HL-60 (cell line): ENCODE measurements around the gene CPT1C.

Source experiments
- DNase-seq, 2 experiments: peaks; one replicate each; pipeline ENCODE4 v3.0.0-alpha.2; 2010 to 2020; ENCODE audit warnings: low read depth in 1 of 2, low spot score in 1 of 2
- H3K27ac ChIP-seq: fragments of 250-450 bp; sonication (Bioruptor Pico); replicated peaks from 2 replicates; pipeline ENCODE4 v1.5.1; 2020; ENCODE audit warnings: mild to moderate bottlenecking, moderate library complexity
- H3K27me3 ChIP-seq: fragments of 250-450 bp; sonication (Bioruptor Pico); 2 replicates; pipeline ENCODE4 v1.5.1; 2021; ENCODE audit warnings: mild to moderate bottlenecking, moderate library complexity; ENCODE audit not compliant: insufficient read depth, poor library complexity, severe bottlenecking
- H3K4me3 ChIP-seq: replicated peaks from 2 replicates; pipeline ENCODE4 v1.5.1; 2011; ENCODE audit warnings: mild to moderate bottlenecking, control low read depth, low read length; ENCODE audit not compliant: insufficient read depth
- CTCF ChIP-seq: IDR thresholded peaks from one replicate; pipeline ENCODE4 v1.5.1; 2011; ENCODE audit warnings: low read length, control low read depth, inconsistent platforms; ENCODE audit not compliant: insufficient read depth
- GABPA ChIP-seq: IDR thresholded peaks from 2 replicates; pipeline ENCODE4 v1.6.1; 2012; ENCODE audit warnings: low read depth
- POLR2AphosphoS5 ChIP-seq: IDR thresholded peaks from 2 replicates; pipeline ENCODE4 v1.6.1; 2012; ENCODE audit warnings: low read depth
- SPI1 ChIP-seq: IDR thresholded peaks from 2 replicates; pipeline ENCODE4 v1.6.1; 2012; ENCODE audit warnings: low read depth, mild to moderate bottlenecking, borderline replicate concordance
- TF ChIP-seq, protein P1 (sequence below): IDR thresholded peaks from 2 replicates; pipeline ENCODE4 v1.6.1; 2012; ENCODE audit warnings: low read depth; ENCODE audit not compliant: insufficient replicate concordance

CPT1C gene

DNA sequence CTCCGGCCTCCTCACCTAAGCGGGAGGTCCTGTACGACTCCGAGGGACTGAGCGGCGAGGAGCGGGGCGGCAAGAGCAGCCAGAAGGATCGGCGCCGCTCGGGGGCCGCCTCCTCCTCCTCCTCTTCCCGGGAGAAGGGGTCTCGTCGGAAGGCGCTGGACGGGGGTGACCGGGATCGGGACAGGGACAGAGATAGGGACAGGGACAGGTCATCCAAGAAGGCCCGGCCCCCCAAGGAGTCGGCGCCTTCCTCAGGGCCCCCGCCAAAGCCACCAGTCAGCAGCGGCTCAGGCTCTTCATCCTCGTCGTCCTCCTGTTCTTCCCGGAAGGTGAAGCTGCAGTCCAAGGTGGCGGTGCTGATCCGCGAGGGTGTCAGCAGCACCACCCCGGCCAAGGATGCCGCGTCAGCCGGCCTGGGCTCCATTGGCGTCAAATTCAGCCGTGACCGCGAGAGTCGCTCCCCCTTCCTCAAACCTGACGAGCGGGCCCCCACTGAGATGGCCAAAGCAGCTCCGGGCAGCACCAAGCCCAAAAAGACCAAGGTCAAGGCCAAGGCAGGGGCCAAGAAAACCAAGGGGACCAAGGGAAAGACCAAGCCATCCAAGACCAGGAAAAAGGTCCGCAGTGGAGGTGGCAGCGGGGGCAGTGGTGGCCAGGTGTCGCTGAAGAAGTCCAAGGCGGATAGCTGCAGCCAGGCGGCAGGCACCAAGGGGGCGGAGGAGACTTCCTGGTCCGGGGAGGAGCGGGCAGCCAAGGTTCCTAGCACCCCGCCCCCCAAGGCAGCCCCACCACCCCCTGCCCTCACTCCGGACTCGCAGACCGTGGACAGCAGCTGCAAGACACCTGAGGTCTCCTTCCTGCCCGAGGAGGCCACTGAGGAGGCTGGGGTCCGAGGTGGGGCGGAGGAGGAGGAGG, 38.1 kb upstream of the CPT1C start:
- DNase-seq = no peak
- no peak overlapping the region for H3K4me3 ChIP-seq
- H3K27me3 ChIP-seq = no peaks in the 10 kb centered on the region
- no peak overlapping the region for H3K27ac ChIP-seq
- TF ChIP-seq CTCF (no peak), GABPA (no peak)
- TF ChIP-seq, protein P1, sequence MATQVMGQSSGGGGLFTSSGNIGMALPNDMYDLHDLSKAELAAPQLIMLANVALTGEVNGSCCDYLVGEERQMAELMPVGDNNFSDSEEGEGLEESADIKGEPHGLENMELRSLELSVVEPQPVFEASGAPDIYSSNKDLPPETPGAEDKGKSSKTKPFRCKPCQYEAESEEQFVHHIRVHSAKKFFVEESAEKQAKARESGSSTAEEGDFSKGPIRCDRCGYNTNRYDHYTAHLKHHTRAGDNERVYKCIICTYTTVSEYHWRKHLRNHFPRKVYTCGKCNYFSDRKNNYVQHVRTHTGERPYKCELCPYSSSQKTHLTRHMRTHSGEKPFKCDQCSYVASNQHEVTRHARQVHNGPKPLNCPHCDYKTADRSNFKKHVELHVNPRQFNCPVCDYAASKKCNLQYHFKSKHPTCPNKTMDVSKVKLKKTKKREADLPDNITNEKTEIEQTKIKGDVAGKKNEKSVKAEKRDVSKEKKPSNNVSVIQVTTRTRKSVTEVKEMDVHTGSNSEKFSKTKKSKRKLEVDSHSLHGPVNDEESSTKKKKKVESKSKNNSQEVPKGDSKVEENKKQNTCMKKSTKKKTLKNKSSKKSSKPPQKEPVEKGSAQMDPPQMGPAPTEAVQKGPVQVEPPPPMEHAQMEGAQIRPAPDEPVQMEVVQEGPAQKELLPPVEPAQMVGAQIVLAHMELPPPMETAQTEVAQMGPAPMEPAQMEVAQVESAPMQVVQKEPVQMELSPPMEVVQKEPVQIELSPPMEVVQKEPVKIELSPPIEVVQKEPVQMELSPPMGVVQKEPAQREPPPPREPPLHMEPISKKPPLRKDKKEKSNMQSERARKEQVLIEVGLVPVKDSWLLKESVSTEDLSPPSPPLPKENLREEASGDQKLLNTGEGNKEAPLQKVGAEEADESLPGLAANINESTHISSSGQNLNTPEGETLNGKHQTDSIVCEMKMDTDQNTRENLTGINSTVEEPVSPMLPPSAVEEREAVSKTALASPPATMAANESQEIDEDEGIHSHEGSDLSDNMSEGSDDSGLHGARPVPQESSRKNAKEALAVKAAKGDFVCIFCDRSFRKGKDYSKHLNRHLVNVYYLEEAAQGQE = no peak

DNA sequence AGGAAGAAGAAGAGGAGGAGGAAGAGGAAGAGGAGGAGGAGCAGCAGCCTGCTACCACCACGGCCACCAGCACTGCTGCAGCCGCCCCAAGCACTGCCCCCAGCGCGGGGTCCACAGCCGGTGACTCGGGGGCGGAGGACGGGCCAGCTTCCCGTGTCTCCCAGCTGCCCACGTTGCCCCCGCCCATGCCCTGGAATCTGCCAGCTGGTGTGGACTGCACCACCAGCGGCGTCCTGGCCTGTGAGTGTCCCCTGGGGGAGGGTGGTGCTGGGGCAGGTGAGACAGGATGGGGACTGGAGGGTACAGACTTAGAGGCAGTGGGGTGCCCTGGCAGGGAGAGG, 37.5 kb upstream of the CPT1C start:
- DNase-seq = no peak
- Histone ChIP-seq H3K27ac (no peak overlapping the region), H3K27me3 (no peaks in the 10 kb centered on the region), H3K4me3 (no peak overlapping the region)
- TF ChIP-seq, protein P1 = no peak
- TF ChIP-seq POLR2AphosphoS5 = no peak
- TF ChIP-seq GABPA = no peak
- TF ChIP-seq CTCF = no peak
- TF ChIP-seq SPI1 = no peak

DNA sequence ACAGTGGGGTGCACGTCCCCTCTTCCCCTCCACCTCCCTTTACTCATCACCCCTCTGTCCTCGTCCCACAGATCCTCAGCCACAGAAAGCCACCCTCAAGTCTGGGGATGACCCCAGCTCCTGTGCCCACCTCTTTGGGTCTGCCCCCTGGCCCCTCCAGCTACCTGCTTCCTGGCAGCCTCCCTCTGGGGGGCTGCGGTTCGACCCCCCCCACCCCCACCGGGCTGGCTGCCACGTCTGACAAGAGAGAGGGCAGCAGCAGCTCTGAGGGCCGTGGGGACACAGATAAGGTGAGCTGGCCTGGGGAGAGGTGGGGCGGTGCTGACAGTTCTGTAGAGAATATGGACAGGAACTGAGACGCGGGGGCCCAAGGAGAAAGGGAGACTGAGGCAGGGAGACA, 36.3 kb upstream of the CPT1C start:
- DNase-seq = no peak
- Histone ChIP-seq H3K27me3 (no peaks in the 10 kb centered on the region), H3K4me3 (no peak overlapping the region), H3K27ac (no peak overlapping the region)
- no peak for TF ChIP-seq POLR2AphosphoS5
- TF ChIP-seq, protein P1 = no peak
- TF ChIP-seq CTCF = no peak
- no peak for TF ChIP-seq GABPA
- TF ChIP-seq SPI1 = no peak
